ENCODE measurements around the gene PRR15L.
"Not testable (repeated sequence)": the region's sequence is repeated elsewhere in the genome, so short reads cannot be mapped to it uniquely, and the experiment has no call there.

The PRR15L gene

GRCh38 chr17:47929218-47930000, 28.3 kb downstream of the PRR15L start:
- no peak for DNase-seq

- DNase-seq, result no peak
Observed at GRCh38 chr17:47928415-47928814, 29.3 kb downstream of the PRR15L start.

- no peak for DNase-seq
Observed at GRCh38 chr17:47927821-47928400, 29.8 kb downstream of the PRR15L start.

GRCh38 chr17:47925678-47925988, 32.0 kb downstream of the PRR15L start:
- DNase-seq, result no peak

GRCh38 chr17:47924785-47925677, 32.7 kb downstream of the PRR15L start:
- DNase-seq, result no peak

GRCh38 chr17:47919889-47920288, 37.8 kb downstream of the PRR15L start:
- not testable (repeated sequence) for DNase-seq

GRCh38 chr17:47918991-47919390, 38.7 kb downstream of the PRR15L start:
- no peak for DNase-seq

- DNase-seq, result no peak
Observed at GRCh38 chr17:47918006-47918405, 39.7 kb downstream of the PRR15L start.

GRCh38 chr17:47917581-47917980, 40.1 kb downstream of the PRR15L start:
- peak in 1 of 2 experiments; percentile 23 for DNase-seq

GRCh38 chr17:47916489-47917208, 41.0 kb downstream of the PRR15L start:
- DNase-seq, result no peak

GRCh38 chr17:47915776-47916398, 41.8 kb downstream of the PRR15L start:
- DNase-seq, result no peak

- DNase-seq, result no peak
Observed at GRCh38 chr17:47914306-47914948, 43.3 kb downstream of the PRR15L start.

GRCh38 chr17:47913050-47913449, 44.6 kb downstream of the PRR15L start:
- DNase-seq, result no peak

- no peak for DNase-seq
Observed at GRCh38 chr17:47907932-47908562, 49.6 kb downstream of the PRR15L start.

- no peak for DNase-seq
Observed at GRCh38 chr17:47906443-47906842, 51.2 kb downstream of the PRR15L start.

- DNase-seq, result peak; percentile 55 to 92
Observed at GRCh38 chr17:47905221-47905733, 52.4 kb downstream of the PRR15L start.

GRCh38 chr17:47902039-47902744, 55.5 kb downstream of the PRR15L start:
- no peak for DNase-seq

All from cerebellar nuclear complex (tissue), 1 donor.